WTC11 (cell line): ENCODE measurements around the gene C19orf73.

Experiments used
- ATF3 ChIP-seq: sonication (generic); formaldehyde crosslinking; conservative IDR thresholded peaks from 2 replicates; pipeline ENCODE4 v1.8.1; 2022; ENCODE audit warnings: mild to moderate bottlenecking, missing genetic modification reagents
- CTCF ChIP-seq: fragments of 200-600 bp; IDR thresholded peaks from 2 replicates; pipeline ENCODE4 v1.8.0; 2022; ENCODE audit warnings: antibody characterized with exemption
- ELF4 ChIP-seq: sonication (generic); formaldehyde crosslinking; IDR thresholded peaks from 2 replicates; pipeline ENCODE4 v1.8.1; 2022; ENCODE audit warnings: low read depth, mild to moderate bottlenecking, moderate library complexity, missing genetic modification reagents
- FOXP1 ChIP-seq: sonication (generic); formaldehyde crosslinking; IDR thresholded peaks from 2 replicates; pipeline ENCODE4 v1.8.0; 2022; ENCODE audit warnings: missing genetic modification reagents, mild to moderate bottlenecking, moderate library complexity, borderline replicate concordance
- IRF1 ChIP-seq: sonication (generic); formaldehyde crosslinking; IDR thresholded peaks from 2 replicates; pipeline ENCODE4 v1.8.0; 2023; ENCODE audit warnings: missing genetic modification reagents
- MAX ChIP-seq: sonication (generic); formaldehyde crosslinking; IDR thresholded peaks from 2 replicates; pipeline ENCODE4 v1.8.0; 2022; ENCODE audit warnings: mild to moderate bottlenecking, missing genetic modification reagents
- NFE2L1 ChIP-seq: sonication (generic); formaldehyde crosslinking; IDR thresholded peaks from 2 replicates; pipeline ENCODE4 v1.8.1; 2023; ENCODE audit warnings: missing genetic modification reagents
- SP1 ChIP-seq: sonication (generic); formaldehyde crosslinking; conservative IDR thresholded peaks from 2 replicates; pipeline ENCODE4 v1.8.1; 2022; ENCODE audit warnings: missing genetic modification reagents
- TP53 ChIP-seq: sonication (generic); formaldehyde crosslinking; IDR thresholded peaks from 2 replicates; pipeline ENCODE4 v1.8.1; 2023; ENCODE audit warnings: mild to moderate bottlenecking, missing genetic modification reagents

- TF ChIP-seq ELF4 (CRISPR knock-in tag) (0 out of 2 replicates have a peak, but pooled peaks have one; percentile 82), SP1 (CRISPR knock-in tag) (no peak), FOXP1 (CRISPR knock-in tag) (peak; percentile 98), CTCF (no peak), MAX (CRISPR knock-in tag) (peak; percentile 98), TP53 (CRISPR knock-in tag) (peak; percentile 93), ATF3 (CRISPR knock-in tag) (peak; percentile 18), NFE2L1 (peak; percentile 82; the same call in 1 of the 2 replicates), IRF1 (CRISPR knock-in tag) (peak; percentile 97)
Measured at GRCh38 chr19:49127674-49128544, 9.0 kb upstream of the C19orf73 start.
